Stimulated activated CD8-positive, alpha-beta memory T cell treated with anti-CD3 and anti-CD28 coated beads, Interleukin-12 subunit alpha, Interleukin-12 subunit beta, amount 100 ng/mL, for 24 hours (primary cell): ENCODE data around the gene ALK.
"Not testable (repeated sequence)": the region's sequence is repeated elsewhere in the genome, so short reads cannot be mapped to it uniquely, and the experiment has no call there.

Experiments used
- DNase-seq: peaks from one replicate; pipeline ENCODE4 v3.0.0-alpha.2; 2020; ENCODE audit errors: extremely low read depth

The ALK gene

GRCh38 chr2:29755233-29755632, 166.2 kb downstream of the ALK start:
- no peak for DNase-seq

- DNase-seq = no peak
Measured at GRCh38 chr2:29753671-29754444, 167.5 kb downstream of the ALK start.

- no peak for DNase-seq
Measured at GRCh38 chr2:29751390-29751789, 170.0 kb downstream of the ALK start.

GRCh38 chr2:29750463-29750862, 170.9 kb downstream of the ALK start:
- DNase-seq = not testable (repeated sequence)

GRCh38 chr2:29749843-29750242, 171.5 kb downstream of the ALK start:
- no peak for DNase-seq

DNA sequence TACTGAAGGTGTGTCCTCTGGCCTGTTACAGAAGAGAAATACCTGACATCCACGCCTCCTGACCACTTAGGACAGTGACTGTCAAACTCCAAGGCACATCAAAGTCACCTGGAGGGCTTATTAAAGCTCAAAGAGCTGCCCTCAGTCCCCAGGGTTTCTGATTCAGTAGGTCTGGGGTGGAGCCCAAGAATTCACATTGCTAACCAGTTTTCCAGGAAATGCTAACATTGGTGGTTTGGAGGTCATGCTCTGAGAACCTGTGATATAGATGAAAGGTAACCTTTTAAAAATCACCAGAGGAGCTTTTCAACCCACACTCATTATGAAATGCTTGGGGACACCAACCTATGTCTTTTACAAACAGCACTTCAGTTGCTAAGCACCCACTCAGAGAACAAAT, 172.3 kb downstream of the ALK start:
- no peak for DNase-seq

GRCh38 chr2:29747786-29748470, 173.5 kb downstream of the ALK start:
- DNase-seq = no peak

GRCh38 chr2:29744976-29745375, 176.4 kb downstream of the ALK start:
- DNase-seq = no peak

DNA sequence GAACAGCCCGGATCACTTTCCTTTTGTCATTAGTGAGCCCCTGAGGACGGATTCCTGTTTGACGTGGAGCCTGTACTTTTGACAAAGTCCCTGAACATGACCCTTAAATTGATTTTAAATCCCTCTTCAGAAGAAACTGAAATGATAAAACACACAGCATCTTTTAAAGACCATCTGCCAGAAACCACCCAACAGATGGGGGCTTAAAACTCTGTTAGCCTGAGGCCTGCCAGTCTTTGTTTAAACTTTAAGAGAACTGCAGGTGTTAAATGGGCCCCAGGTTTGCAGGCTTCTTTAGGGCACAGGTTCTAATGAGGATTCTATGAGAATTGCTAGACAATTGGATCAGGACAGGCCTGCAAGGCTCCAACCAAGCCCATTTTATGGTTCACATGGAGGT, 177.9 kb downstream of the ALK start:
- DNase-seq = no peak

DNA sequence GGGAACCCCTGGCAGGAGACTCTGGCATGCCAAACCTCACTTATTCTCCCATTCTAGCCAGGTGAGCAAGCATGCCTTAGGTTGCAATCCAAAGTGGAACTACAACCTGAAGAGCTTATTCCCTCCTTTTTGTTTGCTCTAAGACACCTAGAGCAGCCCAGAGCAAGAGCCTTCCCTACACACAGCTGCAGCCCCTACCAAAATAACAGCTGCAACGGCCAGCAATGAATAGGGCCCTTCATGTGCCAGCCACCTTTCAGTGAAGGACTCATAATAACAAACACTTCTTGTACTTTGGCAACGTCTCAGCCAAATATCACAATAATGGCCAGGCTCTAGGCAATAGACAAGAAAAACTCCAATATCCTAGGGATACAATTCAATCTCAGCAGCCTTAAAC, 178.7 kb downstream of the ALK start:
- no peak for DNase-seq

DNA sequence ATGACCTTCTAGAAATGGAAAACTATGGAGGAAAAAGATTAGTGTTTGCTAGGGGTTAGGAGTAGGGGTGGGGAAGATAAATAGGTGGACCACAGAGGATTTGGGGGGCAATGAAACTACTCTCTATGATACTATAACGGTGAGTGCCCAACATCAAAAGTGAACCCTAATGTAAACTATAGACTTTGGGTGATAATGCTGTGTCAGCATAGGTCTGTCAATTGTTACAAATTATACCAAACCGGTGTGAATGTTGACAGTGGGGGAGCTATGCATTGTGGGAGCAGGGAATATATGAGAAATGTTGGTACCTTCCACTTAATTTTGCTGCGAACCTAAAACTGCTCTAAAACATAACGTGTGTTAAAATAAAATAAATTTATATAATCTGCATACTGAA, 180.3 kb downstream of the ALK start:
- no peak for DNase-seq

DNA sequence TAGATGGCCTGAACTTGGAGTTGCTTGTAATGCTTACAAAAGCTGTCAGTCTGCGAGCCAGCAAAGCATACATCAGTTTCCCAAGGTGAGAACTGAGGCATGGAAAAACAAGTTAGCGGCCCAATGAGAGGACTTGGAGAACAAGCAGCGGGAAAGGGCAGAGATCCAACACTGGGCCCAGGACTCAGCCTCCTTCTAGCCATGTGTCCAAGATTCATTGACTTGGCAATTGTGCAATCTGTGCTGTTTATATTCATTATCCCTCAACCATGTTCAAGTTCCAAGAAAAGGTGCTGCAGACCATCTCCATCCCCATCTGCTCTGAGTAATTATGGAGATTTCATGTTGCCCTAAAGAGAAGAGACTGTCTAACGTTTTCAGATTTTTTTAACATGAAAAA, 187.4 kb downstream of the ALK start:
- DNase-seq = no peak

- no peak for DNase-seq
Measured at GRCh38 chr2:29733213-29733612, 188.2 kb downstream of the ALK start.

DNA sequence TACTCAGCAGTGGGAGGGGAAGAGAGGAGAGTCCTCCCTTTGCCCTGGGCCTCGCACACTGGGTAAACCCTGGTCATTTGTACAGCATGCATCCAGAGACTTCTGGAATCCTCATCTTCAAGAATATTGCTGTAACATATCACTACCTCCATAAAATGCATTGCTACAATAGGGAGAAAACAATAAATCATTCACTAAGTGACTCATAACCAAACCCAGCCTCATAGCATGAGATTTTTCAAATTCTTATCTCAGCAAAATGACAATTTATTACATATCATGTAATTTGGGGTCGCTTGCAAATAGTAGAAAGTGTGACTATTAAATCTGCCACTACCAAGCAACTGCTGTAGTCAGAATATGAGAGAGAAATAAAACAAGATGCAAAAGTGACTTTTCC, 189.4 kb downstream of the ALK start:
- no peak for DNase-seq

DNA sequence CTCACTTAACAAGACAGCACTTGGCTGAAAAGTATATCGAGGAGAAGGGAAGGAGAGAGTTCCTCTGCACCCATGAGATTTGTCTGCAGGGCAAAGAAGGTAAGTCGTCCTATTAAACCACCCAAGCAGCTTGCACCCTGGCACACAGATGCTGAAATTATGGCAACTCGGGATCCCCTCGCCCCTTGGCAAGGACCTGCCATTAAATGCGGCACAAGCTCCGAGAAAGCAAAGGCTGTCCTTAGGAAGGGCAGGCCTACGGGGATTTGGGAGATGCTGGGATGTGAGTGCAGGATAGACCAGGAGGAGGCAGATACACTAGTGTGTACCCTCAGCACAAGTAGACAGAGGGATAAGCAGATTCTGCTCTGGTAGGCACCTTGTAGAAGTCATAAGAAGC, 191.5 kb downstream of the ALK start:
- DNase-seq = no peak

GRCh38 chr2:29729401-29729800, 192.0 kb downstream of the ALK start:
- DNase-seq = no peak

DNA sequence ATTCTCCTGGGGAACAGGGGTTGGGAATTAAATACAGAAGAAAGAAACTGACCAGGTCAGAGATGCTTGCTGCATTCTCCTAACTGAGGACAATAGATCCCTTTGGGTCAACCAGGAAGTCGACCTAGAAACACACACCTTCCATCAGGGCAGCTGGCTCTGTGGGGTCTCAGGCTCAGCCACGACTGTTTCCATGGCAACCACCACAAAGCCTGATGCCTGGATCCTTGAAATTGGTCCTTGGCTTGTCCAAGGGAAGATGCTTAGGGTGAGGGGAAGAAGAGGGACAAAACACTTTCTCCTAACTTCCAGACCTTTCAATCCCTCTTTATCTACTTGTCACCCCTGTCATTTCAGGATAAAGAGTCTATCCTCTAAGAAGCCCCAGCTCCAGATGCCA, 194.4 kb downstream of the ALK start:
- no peak for DNase-seq

DNA sequence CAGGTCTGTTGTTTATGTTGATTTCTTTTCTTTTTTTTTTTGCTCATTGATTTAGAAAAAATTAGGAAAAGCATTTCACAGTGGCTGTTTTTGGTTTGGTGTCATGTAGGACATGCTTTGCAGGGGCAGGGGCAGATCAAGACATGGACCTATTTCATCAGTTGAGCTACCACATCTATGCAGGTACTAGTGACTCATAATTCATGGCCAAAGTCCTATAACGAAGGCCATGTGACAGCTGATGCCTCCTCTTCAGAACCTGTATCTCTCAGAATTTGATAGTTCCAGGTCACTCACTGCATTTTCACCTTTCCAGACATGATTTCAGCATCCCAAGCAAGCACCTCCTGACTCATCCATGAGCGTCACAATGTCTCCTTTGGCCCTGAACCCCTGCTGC, 195.8 kb downstream of the ALK start:
- no peak for DNase-seq

- no peak for DNase-seq
Measured at GRCh38 chr2:29724282-29724681, 197.1 kb downstream of the ALK start.

- DNase-seq = no peak
Measured at GRCh38 chr2:29723255-29724001, 198.0 kb downstream of the ALK start.

DNA sequence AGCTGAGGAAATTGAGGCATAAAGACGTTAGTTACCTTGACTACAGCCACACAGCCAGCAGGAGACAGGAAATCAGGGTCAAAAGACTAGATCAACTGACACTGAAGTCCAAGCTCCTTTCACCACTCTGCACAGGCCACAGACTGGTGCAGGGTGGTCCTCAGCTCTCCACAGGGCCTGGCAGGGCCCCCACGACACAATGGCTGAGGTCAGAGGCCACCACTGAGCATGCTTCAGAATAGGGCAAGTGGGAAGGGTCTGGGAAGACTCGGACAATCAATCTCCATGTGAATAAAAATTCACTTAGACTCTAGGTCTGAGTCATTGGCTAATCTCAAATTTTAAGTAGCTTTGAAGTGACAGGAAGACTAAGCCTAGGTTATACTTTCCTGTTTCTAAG, 201.7 kb downstream of the ALK start:
- no peak for DNase-seq

DNA sequence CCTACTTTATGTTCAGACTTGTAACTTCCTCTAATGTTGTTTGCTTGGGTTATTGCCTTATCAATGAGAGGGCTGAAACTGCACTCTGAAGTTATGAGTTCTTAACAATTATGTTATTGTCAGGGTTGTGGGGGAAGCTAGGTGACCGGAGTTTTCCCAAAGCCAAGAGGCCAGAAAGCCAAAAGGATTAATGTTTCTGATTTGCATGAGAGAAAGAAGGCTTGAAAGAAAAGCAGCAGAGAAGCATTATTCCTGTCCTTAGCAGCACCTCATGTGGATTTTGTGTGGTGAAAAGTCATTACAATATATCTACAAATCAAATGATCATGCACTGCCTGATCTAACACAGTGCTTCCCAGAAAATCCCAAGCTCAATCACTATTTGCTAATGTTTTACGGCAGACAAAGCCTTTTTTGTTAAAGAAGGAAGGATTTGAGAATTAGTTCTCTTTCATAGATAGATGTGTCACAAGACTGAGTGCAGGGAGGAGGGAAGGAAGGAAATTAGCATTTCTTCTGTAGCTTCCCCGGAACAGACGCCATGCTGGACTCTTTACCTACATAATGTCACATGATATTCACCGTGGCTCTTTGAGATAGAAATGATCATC, 203.2 kb downstream of the ALK start:
- DNase-seq = no peak
